HT1080 (cell line): ENCODE data around the gene ATP9A. TPM values are rescaled to one million over a fixed set of nuclear protein-coding genes. Genes with fewer than 3 reads are reported as not detected.
"Not testable (repeated sequence)": the region's sequence is repeated elsewhere in the genome, so short reads cannot be mapped to it uniquely, and the experiment has no call there.

Experiments used
- DNase-seq: peaks from one replicate; pipeline ENCODE4 v3.0.0-alpha.2; 2015; ENCODE audit warnings: low read depth
- total RNA-seq: library from RNA; depleted of rRNA; stranded (reverse); fragments of >200 nt; shearing (Covaris generic); gene quantifications from 2 replicates; pipeline ENCODE4 v1.2.3, GENCODE V29; 2014

The ATP9A gene
- total RNA-seq, 1 experiment from 2014 or later: 3.0 TPM

DNA sequence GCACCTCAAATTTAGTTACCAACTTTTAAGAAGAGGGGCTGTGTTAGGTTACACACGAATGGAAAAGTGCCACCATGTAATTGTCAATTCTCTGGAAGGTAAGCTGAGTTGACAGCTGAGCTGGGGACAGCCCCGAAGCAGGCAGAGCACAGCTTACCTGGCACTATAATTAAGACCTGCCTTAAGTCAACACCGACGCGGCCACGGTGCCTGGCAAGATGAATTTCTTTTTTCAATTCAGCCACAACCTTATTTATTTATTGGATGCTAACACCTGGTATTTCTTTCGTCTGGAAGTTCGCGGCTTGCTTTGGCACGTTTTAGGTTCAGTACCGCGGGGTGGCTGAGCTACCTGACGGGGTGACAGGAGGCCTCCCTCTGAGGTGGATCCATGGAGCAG, 185.1 kb downstream of the ATP9A start:
- no peak for DNase-seq

DNA sequence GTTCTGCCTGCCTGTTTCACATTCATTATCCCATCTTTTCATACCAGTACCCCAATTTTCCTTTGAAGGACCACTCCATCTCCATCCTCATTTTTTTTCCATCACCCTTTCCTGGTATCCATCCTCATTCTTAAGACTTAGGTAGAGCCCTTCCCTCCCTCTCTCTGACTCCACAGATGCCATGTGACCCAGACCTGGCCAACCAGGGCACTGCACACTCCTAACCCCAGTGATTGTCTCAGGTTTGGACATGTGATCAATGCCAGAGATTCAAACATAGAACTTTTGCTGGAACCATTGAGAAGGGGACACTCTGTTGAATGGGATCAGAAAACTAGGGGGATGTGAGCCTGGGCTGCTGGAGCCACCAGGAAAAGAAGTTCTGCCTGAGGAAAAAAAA, 186.6 kb downstream of the ATP9A start:
- DNase-seq: no peak

DNA sequence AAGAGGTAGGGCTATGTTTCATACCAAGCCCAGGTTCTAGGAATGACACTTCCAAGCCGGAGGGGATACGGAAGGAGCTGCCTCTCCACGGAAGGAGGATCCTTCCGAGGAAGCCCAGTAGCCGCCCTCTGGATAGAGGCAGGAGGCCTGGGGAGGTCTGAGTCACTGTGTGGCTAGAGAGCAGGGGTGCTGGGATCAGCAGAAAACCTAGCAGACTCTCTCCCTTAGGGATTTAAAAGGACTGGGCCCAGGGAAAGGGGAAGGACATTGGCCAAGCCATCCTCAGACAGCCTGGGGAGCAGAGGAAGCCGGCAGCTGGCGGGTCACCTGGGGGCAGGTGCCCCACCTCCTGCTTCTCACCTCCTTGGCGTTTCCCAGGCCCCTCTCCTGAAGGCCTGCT, 189.1 kb downstream of the ATP9A start:
- DNase-seq: peak; percentile 55

DNA sequence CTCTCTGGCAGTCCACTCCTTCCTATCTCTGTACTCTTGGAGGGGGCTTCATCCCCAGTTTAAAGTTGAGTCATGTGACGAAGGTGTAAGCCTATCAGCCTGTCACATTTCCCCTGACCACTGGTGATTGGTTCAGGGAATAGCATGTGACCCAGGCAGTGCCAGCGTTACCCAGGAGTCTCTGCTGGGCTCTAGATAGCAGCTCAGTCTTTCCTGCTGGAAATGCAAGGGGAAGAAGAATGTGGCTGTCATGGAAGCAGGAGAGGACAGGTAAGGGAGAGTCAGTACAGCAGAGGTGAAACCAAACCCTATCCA, 190.1 kb downstream of the ATP9A start:
- no peak for DNase-seq

DNA sequence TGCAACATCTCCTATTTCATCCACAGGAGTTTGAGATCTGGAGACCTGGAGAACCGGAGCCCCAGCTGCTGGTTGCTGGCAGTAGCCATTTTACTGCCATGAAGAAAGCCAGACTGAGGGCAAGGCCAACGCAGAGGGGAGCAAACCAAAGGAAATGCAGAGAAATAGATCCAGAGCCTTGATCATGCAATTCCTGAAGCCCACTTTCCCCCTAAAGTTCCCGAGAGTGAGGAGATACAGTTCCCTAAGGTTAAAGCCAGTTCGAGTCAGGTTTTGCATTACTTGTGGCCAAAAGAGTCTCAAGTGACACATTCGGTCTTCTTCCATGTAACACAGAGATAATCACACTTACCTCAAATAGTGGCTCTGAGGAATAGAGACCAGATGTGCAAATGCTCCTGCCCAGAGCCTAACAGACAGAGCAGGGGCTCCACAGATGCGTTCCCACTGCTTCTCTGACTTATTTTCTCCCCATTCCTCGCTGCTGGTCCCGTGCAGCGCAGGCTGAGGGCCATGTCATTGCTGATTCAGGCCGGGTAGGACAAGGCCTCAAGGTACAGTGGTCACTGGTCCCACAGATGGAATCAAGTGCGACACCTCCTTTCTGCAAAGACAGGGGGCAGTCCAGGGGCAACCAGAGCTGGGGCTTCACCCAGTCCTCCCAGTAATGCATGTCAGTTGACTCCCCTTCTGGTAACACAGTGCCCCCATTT, 190.6 kb downstream of the ATP9A start:
- no peak for DNase-seq

DNA sequence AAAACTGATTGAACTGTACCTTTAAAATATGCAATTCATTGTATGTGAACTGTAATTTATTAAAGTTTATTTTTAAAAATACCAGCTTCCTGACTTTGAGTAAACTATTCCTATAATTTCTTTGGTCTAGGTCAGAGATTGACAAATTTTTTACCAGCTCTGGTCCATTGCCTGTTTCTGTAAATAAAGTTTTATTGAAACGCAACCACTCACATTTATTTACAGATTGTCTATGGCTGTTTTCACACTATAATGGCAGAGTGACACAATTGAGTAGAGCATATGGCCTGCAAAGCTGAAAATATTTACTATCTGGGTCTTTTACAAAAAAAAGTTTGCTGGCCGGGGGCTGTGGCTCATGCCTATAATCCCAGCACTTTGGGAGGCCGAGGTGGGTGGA, 192.7 kb downstream of the ATP9A start:
- DNase-seq: no peak

DNA sequence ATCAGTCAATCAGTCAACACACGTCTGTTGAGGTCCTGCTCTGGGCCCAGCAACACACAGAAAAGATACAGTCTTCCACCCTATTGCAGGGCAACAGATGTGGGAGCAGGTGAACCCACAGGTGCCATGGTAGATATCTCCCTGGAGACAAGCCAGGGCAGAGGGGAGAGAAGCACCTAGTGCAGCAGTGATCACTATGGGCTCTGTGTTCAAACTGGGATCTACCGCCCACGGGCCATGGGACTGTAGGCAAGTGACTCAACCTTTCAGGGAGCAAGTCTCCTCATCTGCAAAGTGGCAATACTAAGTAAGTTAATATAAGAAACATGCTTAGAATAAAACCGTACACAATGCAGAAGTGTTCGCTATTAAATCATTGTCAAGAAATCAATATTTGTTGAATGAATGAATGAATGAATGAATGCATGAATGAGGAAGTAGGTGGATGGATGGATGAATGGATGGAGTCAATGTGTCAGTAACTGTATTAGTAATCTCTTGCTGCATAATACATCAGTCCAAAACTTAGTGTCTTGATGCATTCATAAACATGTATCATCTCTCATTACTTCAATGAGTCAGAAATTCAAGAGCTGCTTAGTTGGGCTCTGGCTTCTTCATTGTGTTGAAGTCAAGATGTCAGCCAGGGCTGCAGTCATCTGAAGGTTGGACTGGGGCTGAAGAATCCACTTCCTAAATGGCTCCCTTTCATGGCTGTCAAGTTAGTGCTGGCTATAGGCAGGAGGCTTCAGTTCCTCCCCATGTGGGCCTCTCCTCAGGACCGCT, 193.7 kb downstream of the ATP9A start:
- DNase-seq: no peak

DNA sequence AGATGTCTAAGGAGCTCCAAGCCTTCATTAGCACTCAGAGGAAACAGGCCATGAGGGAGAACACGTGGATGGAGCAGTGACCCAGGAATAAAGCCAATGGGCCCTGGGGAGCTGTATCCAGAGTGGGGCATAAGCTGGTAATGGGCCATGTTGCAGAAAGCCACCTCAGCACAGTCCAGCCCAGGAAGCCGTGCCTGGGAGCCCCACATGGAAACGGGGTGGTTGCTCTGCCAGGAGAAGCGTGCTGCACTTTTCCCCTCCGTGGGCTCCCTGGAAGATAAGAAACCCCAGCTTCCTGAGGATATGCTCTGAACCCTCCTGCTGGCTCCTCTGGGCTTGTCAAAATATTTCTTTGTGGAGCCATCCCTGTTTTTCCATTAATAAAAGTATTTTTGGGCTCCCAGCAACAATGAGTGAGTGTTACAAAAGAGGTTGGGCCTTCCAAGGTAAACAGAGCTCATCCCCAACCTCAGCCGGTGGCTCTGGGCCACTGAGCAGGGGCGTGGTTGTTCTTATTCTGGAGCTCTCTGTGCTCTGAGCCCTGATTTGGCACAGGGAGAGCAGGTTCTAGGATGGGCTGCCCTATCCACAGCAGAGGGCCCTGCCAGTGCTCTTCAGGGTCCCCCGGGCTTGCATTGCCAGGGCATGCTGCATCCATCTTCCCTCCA, 194.5 kb downstream of the ATP9A start:
- DNase-seq: no peak

DNA sequence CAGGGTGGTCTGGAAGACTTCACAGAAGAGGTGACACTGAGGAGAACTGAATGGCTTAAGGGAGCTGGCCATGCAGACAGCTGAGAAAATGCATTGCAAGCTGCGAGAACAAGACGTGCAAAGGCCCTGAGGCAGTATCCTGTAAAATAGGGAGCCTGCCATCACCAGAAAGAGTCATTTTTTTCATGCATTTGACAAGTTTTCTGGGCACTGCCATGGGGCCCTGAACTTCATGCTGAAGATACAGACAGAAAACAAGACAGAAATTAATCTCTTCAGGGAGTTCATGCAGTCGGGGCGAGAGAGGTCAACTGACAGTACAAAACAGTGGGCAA, 196.8 kb downstream of the ATP9A start:
- no peak for DNase-seq

DNA sequence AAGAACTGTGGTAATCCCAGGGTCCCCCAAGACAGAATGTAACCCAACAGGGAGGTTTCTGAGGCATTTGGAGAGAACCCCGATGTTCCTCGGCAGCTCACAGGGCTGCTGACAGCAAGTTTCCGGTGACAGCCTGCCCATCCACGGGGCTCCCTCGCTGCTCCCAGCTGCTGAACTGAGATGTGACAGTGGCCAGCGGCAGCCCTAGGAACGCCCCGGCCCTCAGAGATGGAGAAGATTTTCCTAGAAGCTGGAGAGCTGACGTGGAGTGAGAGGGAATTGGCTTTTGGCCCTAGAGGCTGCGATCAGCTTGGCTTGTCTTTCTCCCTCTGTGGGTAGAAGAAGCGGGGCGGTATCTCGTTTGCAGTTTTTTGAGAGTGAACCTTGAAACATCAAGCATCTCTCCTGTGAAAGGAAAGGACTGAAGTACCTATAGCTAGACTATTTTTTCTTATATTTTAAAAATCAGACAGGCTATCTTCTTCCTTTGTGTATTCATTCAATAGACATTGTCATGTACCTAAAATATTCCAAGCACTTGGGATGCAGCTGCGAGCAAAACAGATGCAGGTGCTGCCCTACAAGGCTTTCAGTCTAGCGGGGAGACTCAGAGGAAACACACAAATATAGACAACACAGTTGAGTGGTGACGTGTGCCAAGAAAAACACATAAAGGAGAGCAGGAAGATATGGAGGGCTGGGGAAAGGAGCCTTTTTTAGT, 197.3 kb downstream of the ATP9A start:
- no peak for DNase-seq

DNA sequence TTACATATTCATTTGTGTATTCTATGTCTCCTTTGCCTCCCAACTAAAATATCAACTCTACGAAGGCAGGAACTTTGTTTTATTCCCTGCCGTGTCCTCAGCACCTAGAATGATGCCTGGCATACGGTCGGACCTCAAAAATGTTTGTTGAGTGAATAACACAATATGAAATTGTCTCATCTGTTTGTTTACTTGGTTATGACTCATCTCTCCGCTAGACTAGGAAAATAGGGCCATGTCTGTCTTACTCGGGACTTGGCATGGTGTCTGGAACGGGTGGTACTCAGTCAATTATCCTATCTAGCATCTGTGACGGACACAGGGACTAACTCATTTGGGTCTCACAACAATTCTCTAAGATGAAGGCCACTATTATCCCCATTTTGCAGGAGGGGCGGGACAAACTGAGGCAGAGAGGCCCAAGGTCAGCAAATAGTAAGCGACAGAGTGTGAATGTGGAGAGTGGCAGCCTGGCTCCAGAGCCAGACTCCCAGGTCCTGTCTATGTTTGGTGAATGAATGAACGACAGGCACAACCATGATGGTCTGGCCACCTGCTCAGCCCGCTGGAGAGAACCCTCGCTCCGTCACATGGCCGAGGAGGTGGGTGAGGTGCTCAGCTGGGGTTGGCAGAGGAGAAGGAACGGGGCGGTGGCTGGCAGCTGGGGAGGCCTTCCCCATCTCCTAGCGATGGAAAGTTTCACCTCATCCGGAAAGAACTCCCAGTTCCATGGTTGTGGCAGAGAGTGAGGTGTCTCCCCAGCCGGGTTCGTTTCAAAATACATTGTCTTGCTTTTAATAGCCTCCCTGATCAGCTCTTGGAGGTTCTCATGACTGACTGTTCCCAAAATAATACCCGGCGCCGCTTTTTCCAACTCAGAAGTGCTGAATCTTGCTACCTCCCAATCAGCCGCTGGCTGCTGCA, 198.1 kb downstream of the ATP9A start:
- no peak for DNase-seq

DNA sequence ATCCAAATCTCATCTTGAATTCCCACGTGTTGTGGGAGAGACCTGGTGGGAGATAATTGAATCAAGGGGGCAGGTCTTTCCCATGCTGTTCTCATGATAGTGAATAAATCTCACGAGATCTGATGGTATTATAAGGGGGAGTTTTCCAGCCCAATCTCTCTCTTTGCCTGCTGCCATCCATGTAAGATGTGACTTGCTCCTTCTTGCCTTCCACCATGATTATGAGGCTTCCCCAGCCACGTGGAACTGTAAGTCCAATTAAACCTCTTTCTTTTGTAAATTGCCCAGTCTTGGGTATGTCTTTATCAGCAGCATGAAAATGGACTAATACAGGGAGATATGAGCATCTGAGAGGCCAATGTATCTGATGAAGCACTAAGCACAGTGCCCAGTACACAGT, 199.7 kb downstream of the ATP9A start:
- not testable (repeated sequence) for DNase-seq

DNA sequence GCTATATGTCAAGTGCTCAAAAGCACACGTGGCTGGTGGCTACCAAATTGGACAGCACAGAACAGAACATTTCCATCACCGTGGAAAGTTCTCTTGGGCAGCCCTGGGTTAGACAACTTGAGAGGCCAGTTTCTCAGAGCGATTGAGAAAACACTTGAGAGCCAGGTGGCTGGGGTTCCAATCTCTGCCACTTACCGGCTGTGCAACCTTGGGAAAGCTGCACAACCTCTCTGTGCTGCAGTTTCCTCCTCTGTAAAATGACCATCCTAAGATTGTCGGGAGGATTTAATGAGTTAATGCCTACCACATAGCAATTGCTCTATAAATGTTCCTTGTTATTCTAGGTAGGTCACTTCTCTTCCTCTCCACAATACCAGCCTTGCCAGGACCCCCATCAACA, 200.6 kb downstream of the ATP9A start:
- no peak for DNase-seq

DNA sequence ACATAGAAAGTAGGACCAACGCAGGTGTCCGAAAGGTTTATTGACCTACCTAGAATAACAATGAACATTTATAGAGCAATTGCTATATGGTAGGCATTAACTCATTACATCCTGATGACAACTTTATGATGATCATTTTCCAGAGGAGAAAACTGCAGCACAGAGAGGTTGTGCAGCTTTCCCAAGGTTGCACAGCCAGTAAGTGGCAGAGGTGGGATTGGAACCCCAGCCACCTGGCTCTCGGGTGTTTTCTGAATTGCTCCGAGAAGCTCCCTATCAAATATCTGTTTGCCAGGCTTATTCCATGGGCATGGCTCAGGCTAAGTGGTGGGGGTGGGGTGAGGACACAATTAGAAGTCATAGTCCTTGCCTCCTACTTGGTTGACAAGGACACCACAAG, 201.6 kb downstream of the ATP9A start:
- no peak for DNase-seq

DNA sequence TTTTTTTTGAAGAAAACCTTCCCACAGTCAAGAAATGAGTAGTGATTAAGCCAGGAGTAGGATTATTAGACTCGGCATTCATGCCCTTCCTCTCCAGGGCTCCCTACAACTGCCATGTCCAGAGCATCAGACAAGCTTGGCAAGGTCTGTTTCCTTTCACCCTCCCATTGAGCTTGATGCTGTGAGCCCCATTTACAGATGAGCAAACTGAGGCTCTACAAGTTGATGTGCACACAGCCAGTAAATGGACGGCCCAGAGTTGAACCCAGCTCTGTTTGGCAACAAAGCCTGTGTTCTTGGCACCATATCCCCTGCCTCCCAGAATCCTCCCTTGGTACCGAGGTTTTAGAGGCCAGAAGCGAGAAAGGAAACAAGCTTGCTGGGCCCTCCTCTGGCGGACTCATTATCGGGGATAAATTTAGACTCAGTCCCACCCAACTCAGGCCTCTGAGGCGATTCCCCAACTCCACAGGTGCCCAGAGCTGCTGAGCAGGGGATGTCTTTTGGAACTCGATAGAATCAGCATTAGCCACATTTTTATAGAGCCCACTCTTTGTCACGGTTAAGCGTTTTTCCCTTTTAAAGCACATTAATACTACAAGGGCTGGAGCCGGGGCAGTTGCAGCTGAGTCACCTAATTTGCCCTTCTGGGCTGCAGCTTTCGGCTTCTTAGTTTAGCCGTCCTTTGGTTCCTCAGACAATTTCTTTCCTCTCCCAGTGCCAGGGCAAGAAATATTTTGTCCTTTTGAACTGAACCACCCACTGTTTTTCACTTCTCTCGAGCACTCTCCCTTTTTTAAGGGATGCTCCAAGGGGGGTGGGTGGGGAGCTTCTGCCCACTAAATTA, 202.7 kb downstream of the ATP9A start:
- no peak for DNase-seq

DNA sequence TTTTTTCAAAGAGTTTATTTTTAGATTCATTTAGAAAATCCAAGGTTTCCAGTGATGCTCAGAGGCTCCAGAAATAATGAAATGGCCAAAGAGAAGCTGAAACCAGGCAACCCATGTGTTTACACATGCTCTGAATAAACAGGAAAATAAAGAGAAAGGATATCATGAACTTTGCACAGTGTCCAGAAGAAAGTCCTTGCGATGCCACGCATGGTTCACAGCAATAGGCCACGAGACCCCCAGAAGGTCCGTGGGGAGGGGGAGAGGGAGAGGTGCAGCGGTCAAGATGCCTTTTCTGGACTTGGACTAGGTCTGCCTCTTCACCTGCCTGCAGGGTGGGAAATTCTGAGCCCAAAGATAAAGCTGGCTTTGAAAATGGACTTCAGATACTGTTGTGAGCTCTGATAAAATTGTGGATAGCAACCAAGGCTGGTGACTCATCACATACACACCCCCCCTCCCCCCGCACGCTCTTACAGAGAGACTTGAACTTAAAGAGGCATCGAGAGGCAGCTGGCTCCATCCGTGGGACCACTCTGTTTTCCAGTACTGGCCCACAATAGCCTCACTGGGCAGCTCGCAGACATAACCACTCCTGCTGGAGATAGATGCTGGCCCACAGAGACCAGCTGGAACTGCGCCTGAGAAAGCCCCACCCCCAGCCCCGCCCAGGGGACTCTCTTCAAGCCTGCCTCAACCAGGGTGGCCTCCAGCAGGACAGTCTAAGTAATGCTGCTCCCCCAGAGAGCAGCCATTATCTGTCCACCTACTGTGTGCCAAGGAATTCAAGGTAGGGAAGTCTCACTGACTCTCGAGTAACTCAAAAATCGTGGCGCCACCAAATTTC, 204.5 kb downstream of the ATP9A start:
- DNase-seq: peak; percentile 82

DNA sequence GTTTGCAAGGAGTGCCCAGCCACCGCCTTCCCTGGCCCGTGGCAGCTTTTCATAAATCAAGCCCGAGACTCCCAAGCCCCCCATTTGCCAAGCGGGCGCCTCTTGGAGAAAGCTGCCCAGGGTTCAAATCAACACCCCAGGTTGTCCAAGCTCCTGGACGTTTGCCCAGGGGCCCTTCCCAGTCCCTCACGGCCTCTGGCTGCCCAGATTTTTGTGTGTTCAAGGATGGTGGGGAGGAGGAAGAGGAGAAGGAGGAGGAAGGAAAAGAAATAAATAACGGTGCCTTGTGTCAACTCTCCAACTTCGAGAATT, 205.1 kb downstream of the ATP9A start:
- no peak for DNase-seq

DNA sequence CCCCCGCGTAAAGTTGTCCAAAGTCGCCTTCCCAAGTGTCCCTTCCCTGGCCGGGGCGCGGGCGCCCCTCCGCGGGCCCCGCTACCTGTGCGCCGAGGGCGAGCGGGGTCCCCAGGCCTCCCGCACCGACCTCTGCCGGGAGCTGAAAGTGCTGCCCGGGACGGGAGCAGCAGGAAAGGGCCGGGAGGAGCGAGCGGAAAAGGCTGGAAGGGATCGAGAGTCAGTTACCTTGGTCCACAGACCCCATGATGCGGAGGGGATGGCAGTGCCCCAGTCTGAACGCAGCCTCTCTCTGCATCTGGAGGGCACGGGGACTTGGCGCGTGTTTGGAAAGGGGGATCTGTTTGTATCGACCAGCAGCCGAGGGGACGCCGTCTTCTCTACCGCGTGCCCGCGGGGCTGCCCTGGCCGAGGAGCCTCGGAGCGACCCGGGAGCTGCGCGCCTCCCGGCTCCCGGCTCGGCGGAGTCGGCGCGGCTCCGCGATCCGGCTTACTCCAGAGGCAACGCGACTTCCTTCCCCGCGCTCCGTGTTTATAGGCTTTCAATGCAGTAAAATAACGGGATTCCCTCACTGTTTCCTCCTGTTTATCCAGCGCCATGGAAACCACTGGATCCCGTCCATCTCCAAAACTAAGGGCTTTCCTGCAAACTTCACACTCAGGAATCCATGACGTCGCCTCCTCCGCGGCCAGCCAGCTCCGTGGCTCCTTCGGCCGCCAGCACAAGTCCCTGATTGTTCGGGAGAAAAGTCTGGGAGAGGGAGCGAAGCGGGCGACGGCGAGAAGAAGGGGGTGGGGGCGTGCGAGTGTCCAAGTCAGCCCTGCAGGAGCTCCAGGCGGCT, 205.6 kb downstream of the ATP9A start:
- DNase-seq: peak; percentile 83

DNA sequence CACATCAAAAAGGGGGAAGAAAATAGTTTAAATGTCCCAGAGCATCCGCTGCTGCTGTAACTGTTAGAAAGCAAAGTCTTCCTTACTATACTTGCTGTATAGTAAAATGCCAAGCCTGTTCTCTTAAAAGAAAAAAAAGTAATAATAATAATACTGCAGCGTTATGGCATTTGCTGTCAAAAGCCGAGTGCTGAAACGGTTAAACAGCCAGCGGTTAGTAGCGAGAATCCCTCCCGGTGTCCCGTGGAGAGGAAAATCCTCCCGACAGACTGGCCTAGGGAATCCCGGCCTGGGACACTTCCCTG, 206.2 kb downstream of the ATP9A start:
- DNase-seq: no peak
